ENCODE measurements around the gene AFF3.

AFF3 gene

DNA sequence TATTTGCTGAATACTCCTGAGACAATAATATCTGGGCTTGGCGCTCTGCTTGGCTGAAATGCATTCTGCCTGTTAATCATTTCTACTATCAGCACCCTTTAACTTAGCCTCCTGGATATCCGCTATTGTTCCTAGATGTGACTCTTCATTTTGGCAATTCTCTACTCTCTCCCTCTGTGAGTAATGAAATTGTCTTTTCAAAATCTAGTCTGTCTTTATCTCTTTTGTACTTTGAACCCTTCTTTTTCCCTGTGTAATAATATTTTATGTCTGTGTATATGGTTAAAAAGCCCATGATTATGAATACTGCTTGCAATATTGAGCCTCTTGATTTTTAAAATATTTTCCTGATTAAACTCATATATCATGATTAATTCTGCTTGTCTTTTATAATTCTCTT lies 646.4 kb downstream of the AFF3 start:
- Histone ChIP-seq H3K27me3 (no peaks in the 10 kb centered on the region), H3K36me3 (no peaks in the 10 kb centered on the region), H3K4me1 (ENCODE audit: control insufficient read depth in 1 of 2, insufficient read depth in 1 of 2, low read depth in 1 of 2, low read length in 1 of 2) (peaks cover 1 to 3% of the 10 kb centered on the region in 2 experiments), H3K9me3 (no peaks in the 10 kb centered on the region), H3K4me3 (ENCODE audit: low read depth in 1 of 2, low read length in 1 of 2) (no peak overlapping the region), H3K27ac (no peak overlapping the region)
- TF ChIP-seq, protein P1, sequence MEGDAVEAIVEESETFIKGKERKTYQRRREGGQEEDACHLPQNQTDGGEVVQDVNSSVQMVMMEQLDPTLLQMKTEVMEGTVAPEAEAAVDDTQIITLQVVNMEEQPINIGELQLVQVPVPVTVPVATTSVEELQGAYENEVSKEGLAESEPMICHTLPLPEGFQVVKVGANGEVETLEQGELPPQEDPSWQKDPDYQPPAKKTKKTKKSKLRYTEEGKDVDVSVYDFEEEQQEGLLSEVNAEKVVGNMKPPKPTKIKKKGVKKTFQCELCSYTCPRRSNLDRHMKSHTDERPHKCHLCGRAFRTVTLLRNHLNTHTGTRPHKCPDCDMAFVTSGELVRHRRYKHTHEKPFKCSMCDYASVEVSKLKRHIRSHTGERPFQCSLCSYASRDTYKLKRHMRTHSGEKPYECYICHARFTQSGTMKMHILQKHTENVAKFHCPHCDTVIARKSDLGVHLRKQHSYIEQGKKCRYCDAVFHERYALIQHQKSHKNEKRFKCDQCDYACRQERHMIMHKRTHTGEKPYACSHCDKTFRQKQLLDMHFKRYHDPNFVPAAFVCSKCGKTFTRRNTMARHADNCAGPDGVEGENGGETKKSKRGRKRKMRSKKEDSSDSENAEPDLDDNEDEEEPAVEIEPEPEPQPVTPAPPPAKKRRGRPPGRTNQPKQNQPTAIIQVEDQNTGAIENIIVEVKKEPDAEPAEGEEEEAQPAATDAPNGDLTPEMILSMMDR (IDR thresholded peaks at IDR 0.05): no peak
